ENCODE data around the gene OLFML3.

DNA sequence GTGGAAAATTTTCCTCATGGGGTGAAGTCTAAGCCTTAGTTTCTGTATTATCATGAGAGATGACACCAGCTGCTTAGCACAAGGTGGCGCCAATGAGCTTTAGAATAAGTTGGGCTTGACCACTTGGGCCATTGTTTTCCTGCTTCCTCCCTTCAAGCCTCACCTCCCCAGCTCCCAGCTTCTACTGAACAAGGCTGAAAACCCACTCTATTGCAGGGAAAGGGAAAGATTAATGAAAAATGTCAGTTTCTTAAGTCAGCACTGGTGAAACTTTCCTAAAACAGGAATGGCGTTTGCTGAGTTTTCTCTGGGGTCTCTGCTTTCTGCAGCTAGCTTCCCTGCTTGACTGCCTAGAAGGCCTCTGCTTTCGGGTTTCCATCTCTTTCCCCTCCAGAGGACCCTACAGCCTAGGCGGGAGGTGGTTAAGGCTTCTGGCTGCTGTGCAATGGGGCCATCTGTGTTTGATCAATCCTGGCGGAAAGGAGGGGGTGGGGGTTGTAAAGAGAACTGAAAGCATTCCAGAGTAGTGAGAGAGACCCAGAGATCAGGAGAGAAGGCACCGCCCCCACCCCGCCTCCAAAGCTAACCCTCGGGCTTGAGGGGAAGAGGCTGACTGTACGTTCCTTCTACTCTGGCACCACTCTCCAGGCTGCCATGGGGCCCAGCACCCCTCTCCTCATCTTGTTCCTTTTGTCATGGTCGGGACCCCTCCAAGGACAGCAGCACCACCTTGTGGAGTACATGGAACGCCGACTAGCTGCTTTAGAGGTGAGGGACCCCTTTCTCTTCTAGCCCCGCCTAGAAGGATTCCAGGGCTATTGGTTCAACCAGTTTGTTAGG is at the start of gene OLFML3:
- TF ChIP-seq, protein P1, sequence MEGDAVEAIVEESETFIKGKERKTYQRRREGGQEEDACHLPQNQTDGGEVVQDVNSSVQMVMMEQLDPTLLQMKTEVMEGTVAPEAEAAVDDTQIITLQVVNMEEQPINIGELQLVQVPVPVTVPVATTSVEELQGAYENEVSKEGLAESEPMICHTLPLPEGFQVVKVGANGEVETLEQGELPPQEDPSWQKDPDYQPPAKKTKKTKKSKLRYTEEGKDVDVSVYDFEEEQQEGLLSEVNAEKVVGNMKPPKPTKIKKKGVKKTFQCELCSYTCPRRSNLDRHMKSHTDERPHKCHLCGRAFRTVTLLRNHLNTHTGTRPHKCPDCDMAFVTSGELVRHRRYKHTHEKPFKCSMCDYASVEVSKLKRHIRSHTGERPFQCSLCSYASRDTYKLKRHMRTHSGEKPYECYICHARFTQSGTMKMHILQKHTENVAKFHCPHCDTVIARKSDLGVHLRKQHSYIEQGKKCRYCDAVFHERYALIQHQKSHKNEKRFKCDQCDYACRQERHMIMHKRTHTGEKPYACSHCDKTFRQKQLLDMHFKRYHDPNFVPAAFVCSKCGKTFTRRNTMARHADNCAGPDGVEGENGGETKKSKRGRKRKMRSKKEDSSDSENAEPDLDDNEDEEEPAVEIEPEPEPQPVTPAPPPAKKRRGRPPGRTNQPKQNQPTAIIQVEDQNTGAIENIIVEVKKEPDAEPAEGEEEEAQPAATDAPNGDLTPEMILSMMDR (IDR thresholded peaks at IDR 0.05; ENCODE audit: borderline replicate concordance, extremely low read depth, low read length, poor library complexity, severe bottlenecking), result peak; percentile 83
- TF ChIP-seq EZH2 (IDR thresholded peaks at IDR 0.05; ENCODE audit: borderline replicate concordance, low read depth, low read length, severe bottlenecking), result no peak
